Measurements from ENCODE around the gene FPGS. TPM values are rescaled to one million over a fixed set of nuclear protein-coding genes. Genes with fewer than 3 reads are reported as not detected.

The FPGS gene
- total RNA-seq, 4 donors from 2014 or later = 42.0 to 230 (median 75.4) TPM

DNA sequence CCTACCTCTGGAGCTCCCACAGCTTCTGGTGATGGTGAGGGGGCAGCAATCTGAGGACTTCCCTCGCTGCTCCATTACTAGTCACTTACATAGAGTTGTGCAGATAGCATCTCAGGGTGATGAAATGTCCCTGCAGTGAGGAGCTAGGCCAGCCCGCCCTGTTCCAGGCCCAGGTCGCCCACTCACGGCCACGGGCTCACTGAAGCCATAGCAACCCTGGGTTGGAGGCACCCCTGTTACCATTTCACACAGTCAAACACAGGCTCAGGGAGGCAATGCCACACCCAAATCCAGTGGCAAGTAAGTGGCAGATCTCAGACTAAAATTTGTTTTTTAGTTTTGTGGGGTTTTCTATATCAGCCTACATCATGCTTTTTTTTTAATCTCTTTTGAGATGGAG, 43.8 kb upstream of the FPGS start:
- TF ChIP-seq, protein P1, sequence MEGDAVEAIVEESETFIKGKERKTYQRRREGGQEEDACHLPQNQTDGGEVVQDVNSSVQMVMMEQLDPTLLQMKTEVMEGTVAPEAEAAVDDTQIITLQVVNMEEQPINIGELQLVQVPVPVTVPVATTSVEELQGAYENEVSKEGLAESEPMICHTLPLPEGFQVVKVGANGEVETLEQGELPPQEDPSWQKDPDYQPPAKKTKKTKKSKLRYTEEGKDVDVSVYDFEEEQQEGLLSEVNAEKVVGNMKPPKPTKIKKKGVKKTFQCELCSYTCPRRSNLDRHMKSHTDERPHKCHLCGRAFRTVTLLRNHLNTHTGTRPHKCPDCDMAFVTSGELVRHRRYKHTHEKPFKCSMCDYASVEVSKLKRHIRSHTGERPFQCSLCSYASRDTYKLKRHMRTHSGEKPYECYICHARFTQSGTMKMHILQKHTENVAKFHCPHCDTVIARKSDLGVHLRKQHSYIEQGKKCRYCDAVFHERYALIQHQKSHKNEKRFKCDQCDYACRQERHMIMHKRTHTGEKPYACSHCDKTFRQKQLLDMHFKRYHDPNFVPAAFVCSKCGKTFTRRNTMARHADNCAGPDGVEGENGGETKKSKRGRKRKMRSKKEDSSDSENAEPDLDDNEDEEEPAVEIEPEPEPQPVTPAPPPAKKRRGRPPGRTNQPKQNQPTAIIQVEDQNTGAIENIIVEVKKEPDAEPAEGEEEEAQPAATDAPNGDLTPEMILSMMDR (IDR thresholded peaks at IDR 0.05; ENCODE audit: low read depth) = no peak

DNA sequence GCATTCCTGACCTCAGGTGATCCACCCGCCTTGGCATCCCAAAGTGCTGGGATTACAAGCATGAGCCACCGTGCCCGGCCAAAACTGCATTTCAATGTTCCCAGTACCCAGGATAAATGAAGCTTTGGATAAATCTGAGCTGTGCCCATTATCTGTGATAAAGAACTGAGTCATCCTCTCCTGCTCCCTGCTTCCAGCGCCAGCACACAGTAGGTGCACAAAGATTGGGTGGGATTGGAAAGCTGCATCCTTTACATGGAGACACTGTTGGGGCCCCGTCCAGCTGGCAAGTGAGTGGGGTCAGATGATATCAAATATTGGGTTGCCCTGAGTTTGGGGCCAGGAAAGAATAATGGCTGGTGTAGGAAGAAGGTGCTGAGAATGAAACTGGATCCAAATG, 41.6 kb upstream of the FPGS start:
- TF ChIP-seq, protein P1 (IDR thresholded peaks at IDR 0.05; ENCODE audit: low read depth) = no peak

DNA sequence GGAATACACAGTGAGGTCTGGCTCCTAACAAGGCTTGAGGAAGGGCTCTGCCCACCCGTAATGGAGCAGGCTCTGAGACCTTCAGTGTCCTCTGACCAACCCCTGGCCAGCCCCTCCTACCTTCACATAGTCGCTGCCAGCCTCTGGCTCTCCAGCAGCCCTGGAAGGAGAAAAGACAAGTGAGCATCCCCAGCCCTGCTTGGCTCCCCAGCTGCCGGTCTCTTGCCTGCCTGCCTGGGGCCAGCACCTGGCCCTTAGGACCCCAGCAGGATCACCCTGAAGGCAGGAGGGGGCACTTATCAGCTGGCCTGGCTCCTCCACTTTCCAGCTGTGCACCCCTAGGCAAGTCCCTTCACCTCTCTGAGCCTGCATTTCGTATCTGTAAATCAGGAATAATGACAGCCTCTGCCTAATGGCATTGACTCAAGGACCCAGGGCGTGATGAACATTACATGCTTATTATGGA, 41.2 kb upstream of the FPGS start:
- TF ChIP-seq, protein P1 (IDR thresholded peaks at IDR 0.05; ENCODE audit: low read depth) = no peak

DNA sequence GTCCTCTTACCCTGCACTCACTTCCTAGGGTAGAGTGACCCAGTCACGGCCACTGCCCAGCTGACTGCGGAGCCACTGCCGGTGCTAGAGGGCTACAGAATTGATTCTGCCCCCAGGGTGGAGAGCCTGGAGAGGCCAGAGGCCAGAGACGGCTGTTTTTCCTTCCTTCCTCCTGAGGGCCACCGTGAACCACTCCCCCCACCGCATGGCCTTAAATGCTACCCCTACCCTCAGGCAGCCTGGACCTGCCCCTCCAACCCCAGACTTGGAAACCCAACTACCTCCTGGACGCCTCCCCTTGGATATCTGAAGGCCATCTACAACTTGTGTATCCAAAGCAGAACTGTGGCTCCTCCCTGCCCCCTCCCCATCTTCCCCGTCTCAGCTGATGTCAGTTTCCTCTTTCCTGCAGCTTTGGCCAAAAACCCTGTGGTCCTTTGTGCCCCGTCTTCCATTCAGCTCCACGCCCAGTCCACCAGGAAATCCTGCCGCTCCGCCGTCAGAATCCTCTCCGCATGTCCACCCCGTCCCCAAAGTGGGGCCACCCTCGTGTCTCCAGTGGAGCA, 40.5 kb upstream of the FPGS start:
- TF ChIP-seq, protein P1 (IDR thresholded peaks at IDR 0.05; ENCODE audit: low read depth) = no peak

DNA sequence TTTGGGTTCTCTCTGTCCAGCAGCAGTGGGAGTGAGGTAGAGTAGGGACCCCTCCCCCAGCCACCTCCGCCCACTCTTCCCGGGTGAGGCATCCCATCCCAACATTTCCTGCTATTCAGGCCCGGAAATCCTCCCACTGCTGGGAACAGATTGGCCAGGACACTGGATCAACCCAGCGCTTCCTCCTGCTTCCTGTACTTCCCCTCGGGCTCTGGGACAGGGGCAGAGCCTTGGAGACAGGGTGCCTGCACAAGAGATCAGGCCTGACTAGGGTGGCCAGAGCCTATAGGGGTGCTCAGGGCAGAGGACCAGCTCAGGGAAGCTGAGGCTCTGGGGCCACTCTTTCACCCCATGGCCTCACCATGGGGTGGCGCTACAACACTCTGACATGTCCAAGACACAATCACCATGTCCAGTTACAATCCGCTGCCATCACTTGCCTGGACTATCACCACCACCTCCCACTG, 38.7 kb upstream of the FPGS start:
- TF ChIP-seq, protein P1 (IDR thresholded peaks at IDR 0.05; ENCODE audit: low read depth) = no peak

DNA sequence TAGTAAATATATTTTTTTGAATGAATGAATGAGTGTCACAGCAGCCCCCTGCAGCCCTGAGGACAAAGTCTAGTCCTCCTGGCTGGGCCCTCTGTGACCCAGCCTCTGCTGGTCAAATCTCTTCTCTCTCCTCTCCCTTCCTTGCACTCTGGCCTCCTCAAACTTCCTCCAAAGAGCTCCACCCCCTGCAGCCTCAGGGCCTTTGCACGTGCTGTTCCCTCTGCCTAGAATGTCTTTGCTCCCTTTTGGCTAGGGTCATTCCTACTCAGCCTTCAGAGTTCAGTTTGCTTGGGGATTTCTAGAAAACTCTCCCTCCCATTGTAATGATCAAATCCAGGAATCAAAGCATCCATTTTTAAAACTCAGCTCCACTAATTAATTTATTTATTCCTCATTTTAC, 37.3 kb upstream of the FPGS start:
- TF ChIP-seq, protein P1 (IDR thresholded peaks at IDR 0.05; ENCODE audit: low read depth) = no peak

DNA sequence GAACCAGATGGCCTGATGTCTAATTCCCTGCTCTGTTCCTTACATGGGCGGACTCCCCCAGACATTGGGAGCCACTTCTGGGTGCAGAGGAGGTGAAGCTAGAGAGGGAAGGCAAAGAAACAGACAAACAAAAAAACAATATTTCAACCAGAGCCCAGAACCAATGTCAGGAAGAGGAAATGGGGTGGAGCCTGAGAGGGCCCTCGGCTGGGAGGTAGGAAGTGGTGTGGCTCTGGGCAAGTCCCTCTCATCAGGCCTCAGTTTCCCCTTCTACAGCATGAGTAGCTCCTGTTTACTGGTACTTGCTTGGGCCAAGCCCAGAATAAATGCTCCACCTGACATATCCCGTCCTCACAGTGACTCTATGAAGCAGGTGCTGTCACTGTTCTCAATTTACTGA, 35.3 kb upstream of the FPGS start:
- TF ChIP-seq, protein P1 (IDR thresholded peaks at IDR 0.05; ENCODE audit: low read depth) = no peak

Measured in subcutaneous adipose tissue (tissue), 4 donors.